A549 (cell line): ENCODE measurements around the gene SCARB1.

Experiments
- EP300 ChIP-seq, 2 experiments: fragments of >200 bp; sonication (Bioruptor Twin); formaldehyde crosslinking; IDR thresholded peaks; 2 replicates in 1 of 2; 3 replicates in 1 of 2; pipeline ENCODE4 v1.6.1; 2016 to 2017
- HDAC2 ChIP-seq: fragments of 200-600 bp; sonication (generic); IDR thresholded peaks from 2 replicates; pipeline ENCODE4 v1.6.1; 2016
- KDM5A ChIP-seq: fragments of 200-600 bp; sonication (generic); IDR thresholded peaks from 2 replicates; pipeline ENCODE4 v1.6.1; 2016; ENCODE audit warnings: antibody characterized with exemption, mild to moderate bottlenecking
- MAFK ChIP-seq: fragments of 450-650 bp; IDR thresholded peaks from 2 replicates; pipeline ENCODE4 v1.6.1; 2014; ENCODE audit not compliant: partially characterized antibody
- MYC ChIP-seq: IDR thresholded peaks from 2 replicates; pipeline ENCODE4 v1.6.1; 2012; ENCODE audit warnings: mild to moderate bottlenecking, inconsistent platforms, low read length, improper control_type of control experiment, borderline replicate concordance
- POLR2A ChIP-seq: IDR thresholded peaks from 2 replicates; pipeline ENCODE4 v1.6.1; 2012; ENCODE audit warnings: mild to moderate bottlenecking, low read length
- TF ChIP-seq, protein P1 (sequence below): fragments of 200-600 bp; sonication (generic); IDR thresholded peaks from 2 replicates; pipeline ENCODE4 v1.6.1; 2016; ENCODE audit warnings: antibody characterized with exemption, mild to moderate bottlenecking, moderate library complexity
- TF ChIP-seq, protein P2 (sequence below): fragments of >200 bp; sonication (Bioruptor Twin); formaldehyde crosslinking; IDR thresholded peaks from 3 replicates; pipeline ENCODE4 v1.5.1; 2016

DNA sequence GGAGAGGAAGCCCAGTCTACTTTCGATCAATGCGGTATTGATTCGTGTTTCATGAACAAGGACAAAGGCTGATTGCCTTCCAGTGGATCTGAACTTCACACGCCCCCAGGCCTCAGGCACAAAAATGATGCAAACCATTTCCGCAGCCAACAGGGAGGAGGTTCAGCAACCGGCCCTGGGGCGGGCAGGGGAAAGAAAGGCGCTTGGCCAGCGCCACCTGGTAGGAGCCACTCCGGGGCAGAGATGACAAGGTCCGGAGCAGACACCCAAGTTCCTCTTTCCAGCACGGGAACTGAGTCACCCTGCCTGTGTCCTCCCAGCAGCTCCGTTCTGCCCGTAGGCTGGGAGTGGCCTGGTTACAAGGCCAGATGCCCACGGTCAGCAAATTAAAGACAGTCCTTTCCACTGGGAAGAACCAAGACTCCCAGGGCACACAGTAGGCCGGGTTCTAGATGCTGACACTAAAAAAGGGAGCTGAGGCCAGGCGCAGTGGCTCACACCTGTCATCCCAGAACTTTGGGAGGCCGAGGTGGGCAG is 136.3 kb downstream of the SCARB1 start:
- TF ChIP-seq MAFK (peak; percentile 40), POLR2A (no peak), KDM5A (no peak), EP300 (IDR thresholded peaks at IDR 0.05) (no peak), HDAC2 (no peak), MYC (no peak)
- TF ChIP-seq, protein P1, sequence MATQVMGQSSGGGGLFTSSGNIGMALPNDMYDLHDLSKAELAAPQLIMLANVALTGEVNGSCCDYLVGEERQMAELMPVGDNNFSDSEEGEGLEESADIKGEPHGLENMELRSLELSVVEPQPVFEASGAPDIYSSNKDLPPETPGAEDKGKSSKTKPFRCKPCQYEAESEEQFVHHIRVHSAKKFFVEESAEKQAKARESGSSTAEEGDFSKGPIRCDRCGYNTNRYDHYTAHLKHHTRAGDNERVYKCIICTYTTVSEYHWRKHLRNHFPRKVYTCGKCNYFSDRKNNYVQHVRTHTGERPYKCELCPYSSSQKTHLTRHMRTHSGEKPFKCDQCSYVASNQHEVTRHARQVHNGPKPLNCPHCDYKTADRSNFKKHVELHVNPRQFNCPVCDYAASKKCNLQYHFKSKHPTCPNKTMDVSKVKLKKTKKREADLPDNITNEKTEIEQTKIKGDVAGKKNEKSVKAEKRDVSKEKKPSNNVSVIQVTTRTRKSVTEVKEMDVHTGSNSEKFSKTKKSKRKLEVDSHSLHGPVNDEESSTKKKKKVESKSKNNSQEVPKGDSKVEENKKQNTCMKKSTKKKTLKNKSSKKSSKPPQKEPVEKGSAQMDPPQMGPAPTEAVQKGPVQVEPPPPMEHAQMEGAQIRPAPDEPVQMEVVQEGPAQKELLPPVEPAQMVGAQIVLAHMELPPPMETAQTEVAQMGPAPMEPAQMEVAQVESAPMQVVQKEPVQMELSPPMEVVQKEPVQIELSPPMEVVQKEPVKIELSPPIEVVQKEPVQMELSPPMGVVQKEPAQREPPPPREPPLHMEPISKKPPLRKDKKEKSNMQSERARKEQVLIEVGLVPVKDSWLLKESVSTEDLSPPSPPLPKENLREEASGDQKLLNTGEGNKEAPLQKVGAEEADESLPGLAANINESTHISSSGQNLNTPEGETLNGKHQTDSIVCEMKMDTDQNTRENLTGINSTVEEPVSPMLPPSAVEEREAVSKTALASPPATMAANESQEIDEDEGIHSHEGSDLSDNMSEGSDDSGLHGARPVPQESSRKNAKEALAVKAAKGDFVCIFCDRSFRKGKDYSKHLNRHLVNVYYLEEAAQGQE = no peak
- TF ChIP-seq, protein P2, sequence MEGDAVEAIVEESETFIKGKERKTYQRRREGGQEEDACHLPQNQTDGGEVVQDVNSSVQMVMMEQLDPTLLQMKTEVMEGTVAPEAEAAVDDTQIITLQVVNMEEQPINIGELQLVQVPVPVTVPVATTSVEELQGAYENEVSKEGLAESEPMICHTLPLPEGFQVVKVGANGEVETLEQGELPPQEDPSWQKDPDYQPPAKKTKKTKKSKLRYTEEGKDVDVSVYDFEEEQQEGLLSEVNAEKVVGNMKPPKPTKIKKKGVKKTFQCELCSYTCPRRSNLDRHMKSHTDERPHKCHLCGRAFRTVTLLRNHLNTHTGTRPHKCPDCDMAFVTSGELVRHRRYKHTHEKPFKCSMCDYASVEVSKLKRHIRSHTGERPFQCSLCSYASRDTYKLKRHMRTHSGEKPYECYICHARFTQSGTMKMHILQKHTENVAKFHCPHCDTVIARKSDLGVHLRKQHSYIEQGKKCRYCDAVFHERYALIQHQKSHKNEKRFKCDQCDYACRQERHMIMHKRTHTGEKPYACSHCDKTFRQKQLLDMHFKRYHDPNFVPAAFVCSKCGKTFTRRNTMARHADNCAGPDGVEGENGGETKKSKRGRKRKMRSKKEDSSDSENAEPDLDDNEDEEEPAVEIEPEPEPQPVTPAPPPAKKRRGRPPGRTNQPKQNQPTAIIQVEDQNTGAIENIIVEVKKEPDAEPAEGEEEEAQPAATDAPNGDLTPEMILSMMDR = no peak
